ENCODE data around the gene PHLPP1. TPM values are rescaled to one million over a fixed set of nuclear protein-coding genes. Genes with fewer than 3 reads are reported as not detected.

Gene PHLPP1
- total RNA-seq, 1 experiment from 2014 or later, result 13.7 TPM

DNA sequence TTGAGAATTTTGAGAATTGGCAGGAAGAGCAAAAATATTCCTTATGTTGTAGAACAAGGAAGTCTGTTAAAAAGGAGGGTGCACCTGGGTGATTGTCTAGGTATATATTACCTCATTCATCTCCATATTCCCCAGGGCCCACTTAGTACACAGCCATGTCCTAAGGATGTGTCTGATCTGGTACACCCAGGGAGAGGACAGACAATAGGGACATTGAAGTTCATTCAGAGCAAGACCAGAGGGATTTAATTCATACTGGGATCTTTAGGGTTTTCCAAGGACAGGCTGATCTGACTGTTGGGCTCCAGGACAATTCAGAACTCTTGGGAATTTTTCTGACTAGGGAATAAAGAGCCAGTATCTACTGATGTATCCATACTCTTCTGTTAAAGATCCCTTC lies 112.1 kb downstream of the PHLPP1 start:
- ChIA-PET POLR2A (ENCODE audit: low non-redundant PET) (no interaction called here), CTCF (no interaction called here)
- Histone ChIP-seq H3K9me3 (ENCODE audit: low read depth, low read length, poor library complexity, severe bottlenecking) (no peaks in the 10 kb centered on the region), H3K27ac (ENCODE audit: low read depth, low read length, poor library complexity, severe bottlenecking) (no peak overlapping the region), H3K27me3 (replicated peaks; ENCODE audit: insufficient read depth, low read depth, low read length, poor library complexity) (no peaks in the 10 kb centered on the region), H3K36me3 (ENCODE audit: insufficient read depth, low read length, poor library complexity, severe bottlenecking) (no peaks in the 10 kb centered on the region), H3K4me3 (ENCODE audit: low read depth, low read length, poor library complexity, severe bottlenecking) (no peak overlapping the region), H3K4me1 (ENCODE audit: insufficient read depth, low read length, poor library complexity, severe bottlenecking) (no peaks in the 10 kb centered on the region)
- intact Hi-C loops (cut with micrococcal nuclease; ENCODE audit: unreplicated experiment), result no loop called here
- TF ChIP-seq EZH2 (IDR thresholded peaks at IDR 0.05; ENCODE audit: borderline replicate concordance, low read depth, low read length, poor library complexity, severe bottlenecking), result no peak
- TF ChIP-seq, protein P1, sequence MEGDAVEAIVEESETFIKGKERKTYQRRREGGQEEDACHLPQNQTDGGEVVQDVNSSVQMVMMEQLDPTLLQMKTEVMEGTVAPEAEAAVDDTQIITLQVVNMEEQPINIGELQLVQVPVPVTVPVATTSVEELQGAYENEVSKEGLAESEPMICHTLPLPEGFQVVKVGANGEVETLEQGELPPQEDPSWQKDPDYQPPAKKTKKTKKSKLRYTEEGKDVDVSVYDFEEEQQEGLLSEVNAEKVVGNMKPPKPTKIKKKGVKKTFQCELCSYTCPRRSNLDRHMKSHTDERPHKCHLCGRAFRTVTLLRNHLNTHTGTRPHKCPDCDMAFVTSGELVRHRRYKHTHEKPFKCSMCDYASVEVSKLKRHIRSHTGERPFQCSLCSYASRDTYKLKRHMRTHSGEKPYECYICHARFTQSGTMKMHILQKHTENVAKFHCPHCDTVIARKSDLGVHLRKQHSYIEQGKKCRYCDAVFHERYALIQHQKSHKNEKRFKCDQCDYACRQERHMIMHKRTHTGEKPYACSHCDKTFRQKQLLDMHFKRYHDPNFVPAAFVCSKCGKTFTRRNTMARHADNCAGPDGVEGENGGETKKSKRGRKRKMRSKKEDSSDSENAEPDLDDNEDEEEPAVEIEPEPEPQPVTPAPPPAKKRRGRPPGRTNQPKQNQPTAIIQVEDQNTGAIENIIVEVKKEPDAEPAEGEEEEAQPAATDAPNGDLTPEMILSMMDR (conservative IDR thresholded peaks at IDR 0.05; ENCODE audit: low read depth, low read length), result no peak
- BruUV-seq (replicated peaks), result no TSS peak
- DNase-seq (ENCODE audit: low spot score), result no peak

DNA sequence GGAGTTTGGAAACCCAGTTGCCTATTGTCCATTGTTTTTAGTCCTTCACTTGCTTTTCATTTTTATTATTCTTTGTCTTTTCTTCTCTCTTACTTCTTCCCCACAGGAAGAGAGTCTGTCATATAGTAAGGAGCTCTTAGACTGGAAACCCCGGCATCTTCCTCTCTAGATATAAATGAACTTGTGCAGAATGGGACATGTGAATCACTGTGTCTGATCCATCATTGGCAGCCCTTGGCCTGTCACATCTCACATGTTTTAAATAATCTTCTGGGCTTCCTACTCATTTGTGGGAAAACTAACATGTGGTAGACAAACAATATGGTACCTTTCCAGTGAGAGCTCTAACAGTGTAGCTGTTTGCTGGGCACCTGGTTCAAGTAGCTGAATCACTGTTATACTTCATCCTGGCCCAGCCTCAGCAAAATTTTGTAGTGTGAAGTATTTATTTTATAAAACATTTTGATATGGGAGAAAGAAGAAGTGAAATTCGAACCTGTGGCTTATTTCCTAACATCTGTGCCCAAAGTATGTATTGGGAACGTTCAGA lies 112.8 kb downstream of the PHLPP1 start:
- TF ChIP-seq, protein P1 (conservative IDR thresholded peaks at IDR 0.05; ENCODE audit: low read depth, low read length), result no peak
- no peak for DNase-seq (ENCODE audit: low spot score)
- no peak overlapping the region for H3K4me3 ChIP-seq (ENCODE audit: low read depth, low read length, poor library complexity, severe bottlenecking)
- H3K27ac ChIP-seq (ENCODE audit: low read depth, low read length, poor library complexity, severe bottlenecking), result no peak overlapping the region
- ChIA-PET CTCF (no interaction called here), POLR2A (ENCODE audit: low non-redundant PET) (no interaction called here)
- no peaks in the 10 kb centered on the region for H3K27me3 ChIP-seq (replicated peaks; ENCODE audit: insufficient read depth, low read depth, low read length, poor library complexity)
- intact Hi-C loops (cut with micrococcal nuclease; ENCODE audit: unreplicated experiment), result no loop called here
- no peaks in the 10 kb centered on the region for H3K4me1 ChIP-seq (ENCODE audit: insufficient read depth, low read length, poor library complexity, severe bottlenecking)
- no peaks in the 10 kb centered on the region for H3K9me3 ChIP-seq (ENCODE audit: low read depth, low read length, poor library complexity, severe bottlenecking)
- no peaks in the 10 kb centered on the region for H3K36me3 ChIP-seq (ENCODE audit: insufficient read depth, low read length, poor library complexity, severe bottlenecking)
- no TSS peak for BruUV-seq (replicated peaks)

DNA sequence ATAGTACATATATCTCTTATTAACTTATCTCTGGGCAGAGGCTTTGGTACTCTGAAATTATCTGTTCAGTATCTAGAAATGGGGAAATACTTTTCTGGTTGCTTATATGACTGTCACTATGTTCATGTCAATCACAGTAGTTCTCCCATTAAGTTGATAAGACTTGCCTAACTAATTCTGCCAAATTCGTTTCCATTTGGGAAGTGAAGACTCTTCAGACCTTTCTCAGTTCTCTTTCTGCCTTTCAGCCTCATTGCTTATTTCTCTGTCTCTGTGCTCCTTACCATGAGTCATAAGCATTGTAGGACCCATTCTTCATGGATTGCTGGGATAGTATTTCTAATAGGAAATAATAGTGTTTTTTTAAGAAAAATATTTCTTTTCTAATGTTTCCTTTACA lies 113.5 kb downstream of the PHLPP1 start:
- POLR2A ChIA-PET (ENCODE audit: low non-redundant PET), result no interaction called here
- intact Hi-C loops (cut with micrococcal nuclease; ENCODE audit: unreplicated experiment), result no loop called here
- Histone ChIP-seq H3K4me3 (ENCODE audit: low read depth, low read length, poor library complexity, severe bottlenecking) (no peak overlapping the region), H3K4me1 (ENCODE audit: insufficient read depth, low read length, poor library complexity, severe bottlenecking) (no peaks in the 10 kb centered on the region), H3K9me3 (ENCODE audit: low read depth, low read length, poor library complexity, severe bottlenecking) (no peaks in the 10 kb centered on the region), H3K27me3 (replicated peaks; ENCODE audit: insufficient read depth, low read depth, low read length, poor library complexity) (no peaks in the 10 kb centered on the region), H3K36me3 (ENCODE audit: insufficient read depth, low read length, poor library complexity, severe bottlenecking) (no peaks in the 10 kb centered on the region), H3K27ac (ENCODE audit: low read depth, low read length, poor library complexity, severe bottlenecking) (no peak overlapping the region)
- no peak for TF ChIP-seq EZH2 (IDR thresholded peaks at IDR 0.05; ENCODE audit: borderline replicate concordance, low read depth, low read length, poor library complexity, severe bottlenecking)
- TF ChIP-seq, protein P1 (conservative IDR thresholded peaks at IDR 0.05; ENCODE audit: low read depth, low read length), result no peak
- BruUV-seq (replicated peaks), result no TSS peak
- no peak for DNase-seq (ENCODE audit: low spot score)
- CTCF ChIA-PET, result no interaction called here
